H1 (cell line): ENCODE measurements around the gene CCDC81. TPM values are rescaled to one million over a fixed set of nuclear protein-coding genes. Genes with fewer than 3 reads are reported as not detected.

Experiments
- CTCF ChIA-PET: fragments of 300-600 bp; sonication (Branson Sonifier 250); formaldehyde crosslinking; loops from one replicate; lab custom pipeline; 2021; ENCODE audit not compliant: partially characterized antibody; lab: Charles Lee
- POLR2A ChIA-PET: fragments of 300-600 bp; sonication (Branson Sonifier 250); formaldehyde crosslinking; loops from one replicate; lab custom pipeline; 2021; ENCODE audit warnings: inconsistent platforms; ENCODE audit not compliant: partially characterized antibody; lab: Charles Lee
- DNase-seq, 2 experiments: peaks; one replicate each; pipeline versions ENCODE4 v3.0.0 to v3.0.0-alpha.2; 2010 to 2022; ENCODE audit warnings: low spot score in 2 of 2, low read depth in 1 of 2, mixed read lengths in 1 of 2
- FAIRE-seq: peaks from 2 replicates; lab custom pipeline; 2011; peaks lifted over from hg19 to GRCh38; lab: Jason Lieb, UNC
- H2AFZ ChIP-seq: 2 replicates; pipeline ENCODE4 v1.8.1; 2012; ENCODE audit warnings: low read length, inconsistent platforms
- H2AK5ac ChIP-seq: 2 replicates; pipeline ENCODE4 v1.6.1; 2013; ENCODE audit warnings: low read depth, low read length
- H2BK120ac ChIP-seq: replicated peaks from 2 replicates; pipeline ENCODE3; 2013; ENCODE audit warnings: low read depth, low read length, inconsistent platforms
- H2BK12ac ChIP-seq: 2 replicates; pipeline ENCODE4 v1.6.1; 2013; ENCODE audit warnings: low read depth, low read length
- H2BK15ac ChIP-seq: 2 replicates; pipeline ENCODE4 v1.6.1; 2013; ENCODE audit warnings: low read length
- H2BK20ac ChIP-seq: 2 replicates; pipeline ENCODE4 v1.6.1; 2013; ENCODE audit warnings: low read length
- H2BK5ac ChIP-seq: 2 replicates; pipeline ENCODE4 v1.6.1; 2013; ENCODE audit warnings: low read depth, low read length
- H3K14ac ChIP-seq: 2 replicates; pipeline ENCODE4 v1.6.1; 2013; ENCODE audit warnings: inconsistent platforms; ENCODE audit not compliant: insufficient read length
- H3K18ac ChIP-seq: 2 replicates; pipeline ENCODE4 v1.6.1; 2013; ENCODE audit warnings: low read length; ENCODE audit errors: extremely low read depth
- H3K23ac ChIP-seq: 2 replicates; pipeline ENCODE4 v1.6.1; 2013; ENCODE audit warnings: inconsistent platforms; ENCODE audit not compliant: insufficient read length
- H3K23me2 ChIP-seq: 2 replicates; pipeline ENCODE4 v1.6.1; 2013; ENCODE audit warnings: low read depth, low read length
- H3K27ac ChIP-seq: 2 replicates; pipeline ENCODE4 v1.6.1; 2011; ENCODE audit warnings: low read depth, low read length, inconsistent platforms
- H3K27me3 ChIP-seq, 4 experiments: replicated peaks in 1 of 4; 1 replicate in 1 of 4; 2 replicates in 3 of 4; pipeline versions ENCODE4 v1.6.1 to v1.8.1; 2011 to 2013; ENCODE audit warnings: low read length in 3 of 4, mild to moderate bottlenecking in 3 of 4, inconsistent platforms in 2 of 4, mixed read lengths in 2 of 4, moderate library complexity in 1 of 4; ENCODE audit not compliant: control insufficient read depth in 3 of 4, insufficient read depth in 3 of 4; ENCODE audit errors: extremely low read depth in 1 of 4
- H3K36me3 ChIP-seq, 4 experiments: 2 replicates each; pipeline versions ENCODE4 v1.6.1 to v1.8.1; 2011 to 2013; ENCODE audit warnings: mild to moderate bottlenecking in 4 of 4, low read length in 3 of 4, moderate library complexity in 2 of 4, control low read depth in 1 of 4, inconsistent platforms in 1 of 4; ENCODE audit not compliant: insufficient read depth in 4 of 4, control insufficient read depth in 2 of 4
- H3K4ac ChIP-seq: replicated peaks from 2 replicates; pipeline ENCODE3; 2013; ENCODE audit warnings: low read length, low read depth, mixed read lengths, inconsistent platforms; ENCODE audit not compliant: insufficient read length
- H3K4me1 ChIP-seq, 4 experiments: replicated peaks in 1 of 4; 1 replicate in 1 of 4; 2 replicates in 3 of 4; pipeline versions ENCODE4 v1.6.1 to v1.8.1; 2011 to 2013; ENCODE audit warnings: low read length in 3 of 4, inconsistent platforms in 2 of 4, mixed read lengths in 1 of 4; ENCODE audit not compliant: insufficient read depth in 4 of 4, control insufficient read depth in 3 of 4
- H3K4me2 ChIP-seq, 2 experiments: 2 replicates each; pipeline versions ENCODE4 v1.6.1 to v1.8.1; 2011 to 2013; ENCODE audit warnings: low read depth in 2 of 2, low read length in 2 of 2, control low read depth in 1 of 2, inconsistent platforms in 1 of 2, mild to moderate bottlenecking in 1 of 2; ENCODE audit not compliant: insufficient read depth in 1 of 2
- H3K4me3 ChIP-seq, 4 experiments: fragments of 200-600, 300-600 bp in 1 of 4; sonication (generic), shearing (Covaris generic), sonication (Bioruptor Twin) in 1 of 4; 2 replicates each; pipeline versions ENCODE4 v1.5.1 to v1.8.1; 2011 to 2016; ENCODE audit warnings: low read length in 4 of 4, low read depth in 3 of 4, control low read depth in 2 of 4, inconsistent platforms in 2 of 4, mild to moderate bottlenecking in 2 of 4, mixed read lengths in 1 of 4, moderate library complexity in 1 of 4; ENCODE audit not compliant: insufficient read depth in 2 of 4; ENCODE audit errors: extremely low read depth in 1 of 4
- H3K56ac ChIP-seq: replicated peaks from 2 replicates; pipeline ENCODE3; 2013; ENCODE audit warnings: low read depth, mild to moderate bottlenecking, mixed read lengths, low read length, inconsistent platforms; ENCODE audit not compliant: insufficient read length
- H3K79me1 ChIP-seq: 2 replicates; pipeline ENCODE4 v1.6.1; 2013; ENCODE audit warnings: low read depth, low read length, control low read depth
- H3K79me2 ChIP-seq, 2 experiments: 2 replicates each; pipeline versions ENCODE4 v1.6.1 to v1.8.1; 2012 to 2013; ENCODE audit warnings: low read length in 2 of 2, mild to moderate bottlenecking in 2 of 2, inconsistent platforms in 1 of 2; ENCODE audit not compliant: insufficient read depth in 2 of 2, control insufficient read depth in 1 of 2
- H3K9ac ChIP-seq, 4 experiments: replicated peaks in 1 of 4; 1 replicate in 1 of 4; 2 replicates in 3 of 4; pipeline versions ENCODE4 v1.6.1 to v1.8.1; 2011 to 2013; ENCODE audit warnings: low read depth in 3 of 4, low read length in 3 of 4, control low read depth in 2 of 4, mild to moderate bottlenecking in 2 of 4, moderate library complexity in 2 of 4, inconsistent platforms in 1 of 4; ENCODE audit errors: extremely low read depth in 1 of 4
- H3K9me3 ChIP-seq, 2 experiments: 2 replicates each; pipeline versions ENCODE4 v1.6.1 to v1.8.1; 2012 to 2013; ENCODE audit warnings: mild to moderate bottlenecking in 2 of 2, moderate library complexity in 2 of 2, control low read depth in 1 of 2, inconsistent platforms in 1 of 2, low read depth in 1 of 2, low read length in 1 of 2, mixed read lengths in 1 of 2; ENCODE audit not compliant: insufficient read depth in 2 of 2
- H4K20me1 ChIP-seq, 2 experiments: replicated peaks in 1 of 2; 2 replicates each; pipeline versions ENCODE3 to v1.8.1; 2011 to 2013; ENCODE audit warnings: inconsistent platforms in 2 of 2, low read length in 2 of 2, mild to moderate bottlenecking in 1 of 2; ENCODE audit not compliant: insufficient read depth in 2 of 2, control insufficient read depth in 1 of 2
- H4K5ac ChIP-seq: 2 replicates; pipeline ENCODE4 v1.6.1; 2013; ENCODE audit warnings: low read length, low read depth, mixed read lengths, inconsistent platforms; ENCODE audit not compliant: insufficient read length
- H4K8ac ChIP-seq: 2 replicates; pipeline ENCODE4 v1.8.0; 2013; ENCODE audit warnings: mild to moderate bottlenecking, moderate library complexity, low read length, inconsistent platforms; ENCODE audit not compliant: insufficient read depth; ENCODE audit errors: extremely low read depth
- H4K91ac ChIP-seq: replicated peaks from 2 replicates; pipeline ENCODE3; 2013; ENCODE audit warnings: low read length, mixed read lengths, inconsistent platforms; ENCODE audit not compliant: insufficient read length
- HDAC2 ChIP-seq, 2 experiments: fragments of 300-600 bp in 1 of 2; sonication (generic) in 1 of 2; IDR thresholded peaks; 2 replicates each; pipeline ENCODE4 v1.6.1; 2011 to 2012; ENCODE audit warnings: low read depth in 2 of 2, low read length in 2 of 2, mild to moderate bottlenecking in 2 of 2, moderate library complexity in 2 of 2, borderline replicate concordance in 1 of 2, inconsistent platforms in 1 of 2
- ZNF274 ChIP-seq: IDR thresholded peaks from 2 replicates; pipeline ENCODE4 v1.7.0; 2012; ENCODE audit warnings: low read length, borderline replicate concordance; ENCODE audit errors: extremely low read depth
- polyA plus RNA-seq, 7 experiments: library from polyadenylated mRNA; depleted of rRNA in 3 of 7; stranded (reverse) in 5 of 7; unstranded in 2 of 7; fragments of >200 nt in 5 of 7; fragments of 200-250 nt in 2 of 7; gene quantifications; 1 replicate in 5 of 7; 2 replicates in 1 of 7; 4 replicates in 1 of 7; pipeline versions ENCODE4 v1.2.1 to v1.2.3, GENCODE V29; 2011 to 2013; ENCODE audit warnings: missing spikeins in 2 of 7, mixed read lengths in 2 of 7
- total RNA-seq: library from RNA; stranded (reverse); fragmentation: NEBNext Ultra II Directional; extraction: Animal tissue kit (Norgen Biotek cat#: 25700); gene quantifications from 2 replicates; pipeline ENCODE4 v1.2.1, GENCODE V29; 2021
- TF ChIP-seq, protein P1 (sequence below), 3 experiments: IDR thresholded peaks; 1 replicate in 2 of 3; 2 replicates in 1 of 3; pipeline versions ENCODE4 v1.5.1 to v1.6.1; 2011; ENCODE audit warnings: low read length in 3 of 3, mild to moderate bottlenecking in 3 of 3, inconsistent platforms in 2 of 3, low read depth in 1 of 3, moderate library complexity in 1 of 3; ENCODE audit not compliant: insufficient read depth in 1 of 3; ENCODE audit errors: control extremely low read depth in 1 of 3

Gene CCDC81
- total and polyA plus RNA-seq, 2 of the 8 experiments (the other 6 are each of a cell fraction or from before 2014, with no cell fraction given): 0.30 to 0.58 TPM

DNA sequence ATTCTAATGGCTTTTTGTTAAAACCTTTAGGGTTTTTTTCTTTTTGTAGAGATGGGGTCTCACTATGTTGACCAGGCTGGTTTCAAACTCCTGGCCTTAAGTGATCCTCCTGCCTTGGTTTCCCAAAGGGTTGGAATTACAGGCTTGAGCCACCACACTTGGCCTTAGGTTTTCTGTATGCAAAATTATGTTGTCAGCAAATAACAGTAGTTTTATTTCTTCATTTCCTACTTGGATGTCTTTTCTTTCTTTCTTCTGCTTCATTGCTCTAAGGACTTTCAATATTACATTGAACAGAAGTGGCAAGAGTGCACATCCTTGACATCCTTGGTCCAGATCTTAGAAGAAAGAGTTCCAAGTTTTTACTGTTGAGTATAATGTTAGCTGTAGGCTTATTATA, 52.8 kb downstream of the CCDC81 start:
- no peak overlapping the region for H3K4me2 ChIP-seq
- H2BK120ac ChIP-seq: no peak overlapping the region
- H4K91ac ChIP-seq: no peak overlapping the region
- H3K9ac ChIP-seq: no peak overlapping the region
- H3K23ac ChIP-seq: no peak overlapping the region
- no peak overlapping the region for H3K27ac ChIP-seq
- no peaks in the 10 kb centered on the region for H3K4me1 ChIP-seq
- H3K23me2 ChIP-seq: no peaks in the 10 kb centered on the region
- DNase-seq (no peak), FAIRE-seq (no peak)
- H3K4me3 ChIP-seq: no peak overlapping the region
- TF ChIP-seq, protein P1, sequence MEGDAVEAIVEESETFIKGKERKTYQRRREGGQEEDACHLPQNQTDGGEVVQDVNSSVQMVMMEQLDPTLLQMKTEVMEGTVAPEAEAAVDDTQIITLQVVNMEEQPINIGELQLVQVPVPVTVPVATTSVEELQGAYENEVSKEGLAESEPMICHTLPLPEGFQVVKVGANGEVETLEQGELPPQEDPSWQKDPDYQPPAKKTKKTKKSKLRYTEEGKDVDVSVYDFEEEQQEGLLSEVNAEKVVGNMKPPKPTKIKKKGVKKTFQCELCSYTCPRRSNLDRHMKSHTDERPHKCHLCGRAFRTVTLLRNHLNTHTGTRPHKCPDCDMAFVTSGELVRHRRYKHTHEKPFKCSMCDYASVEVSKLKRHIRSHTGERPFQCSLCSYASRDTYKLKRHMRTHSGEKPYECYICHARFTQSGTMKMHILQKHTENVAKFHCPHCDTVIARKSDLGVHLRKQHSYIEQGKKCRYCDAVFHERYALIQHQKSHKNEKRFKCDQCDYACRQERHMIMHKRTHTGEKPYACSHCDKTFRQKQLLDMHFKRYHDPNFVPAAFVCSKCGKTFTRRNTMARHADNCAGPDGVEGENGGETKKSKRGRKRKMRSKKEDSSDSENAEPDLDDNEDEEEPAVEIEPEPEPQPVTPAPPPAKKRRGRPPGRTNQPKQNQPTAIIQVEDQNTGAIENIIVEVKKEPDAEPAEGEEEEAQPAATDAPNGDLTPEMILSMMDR (IDR thresholded peaks at IDR 0.05; ENCODE audit: control extremely low read depth in 1 of 3, insufficient read depth in 1 of 3, low read depth in 1 of 3, low read length in 3 of 3): no peak
- TF ChIP-seq HDAC2 (IDR thresholded peaks at IDR 0.05; ENCODE audit: borderline replicate concordance in 1 of 2, low read depth in 2 of 2, low read length in 2 of 2) (no peak), ZNF274 (no peak)
- H2BK12ac ChIP-seq: no peak overlapping the region
- H3K79me1 ChIP-seq: no peaks in the 10 kb centered on the region
- POLR2A ChIA-PET: no interaction called here
- no peak overlapping the region for H3K4ac ChIP-seq
- no peaks in the 10 kb centered on the region for H4K20me1 ChIP-seq
- H3K36me3 ChIP-seq: no peaks in the 10 kb centered on the region
- no peak overlapping the region for H4K8ac ChIP-seq
- H3K18ac ChIP-seq: no peak overlapping the region
- no peak overlapping the region for H2BK15ac ChIP-seq
- no peak overlapping the region for H3K56ac ChIP-seq
- no peaks in the 10 kb centered on the region for H3K79me2 ChIP-seq
- no peaks in the 10 kb centered on the region; a peak in 2 of 4 replicates for H3K9me3 ChIP-seq
- no peak overlapping the region for H2BK5ac ChIP-seq
- H4K5ac ChIP-seq: no peak overlapping the region
- H3K14ac ChIP-seq: no peak overlapping the region
- CTCF ChIA-PET: no interaction called here
- no peak overlapping the region for H2AFZ ChIP-seq
- H2AK5ac ChIP-seq: no peak overlapping the region
- no peak overlapping the region for H2BK20ac ChIP-seq
- no peaks in the 10 kb centered on the region for H3K27me3 ChIP-seq
